Heart left ventricle (tissue), 13 donors: Measurements from ENCODE around the gene VSIG10.

Source experiments
- POLR2A ChIP-seq, 2 donors: fragments of 450-650 bp; IDR thresholded peaks; one replicate each; pipeline ENCODE4 v1.6.1; 2017; ENCODE audit warnings: antibody characterized with exemption in 2 of 2, mild to moderate bottlenecking in 2 of 2, moderate library complexity in 2 of 2
- TF ChIP-seq, protein P1 (sequence below), 12 donors: fragments of 200-600 bp; sonication (generic) in 4 of 12; IDR thresholded peaks; one replicate each; pipeline versions ENCODE4 v1.5.0 to v1.8.0; 2018 to 2022; ENCODE audit warnings: antibody characterized with exemption in 12 of 12, mild to moderate bottlenecking in 5 of 12
- donor health status: ischemic (EF 13 %, LVEDD 7.1; RV severe dilation, severe dysfunction).
- donor health status: DM: no; HTN: yes; CAD: no.
- donor health status: DM: no; HTN: no; CAD: no.
- donor health status: ischemic (EF 25% LVEDD 6.9; RV normal size, moderate dysfunction).
- donor health status: ischemic (EF 25% LVEDD 5.7; RV mildly dilated, moderate dysfunction).
- donor health status: ischemic (EF 35%, LVEDD 5.7; RV mildly dilated, moderate dysfunction).
- donor health status: nonischemic (EF 11% LVEDD 7.7; RV severe dilation, severe dysfunction).
- donor health status: DM: yes; HTN: yes; CAD: no.
- donor health status: PGD.
- donor health status: ischemic (EF 29% LVEDD 5.4; RV normal size, mild dysfunction).
- donor health status: nonischemic (EF 23%, LVEDD 6.1; RV moderate dilation, normal function).

GRCh38 chr12:118050972-118051910 lies 52.6 kb downstream of the VSIG10 start:
- TF ChIP-seq, protein P1, sequence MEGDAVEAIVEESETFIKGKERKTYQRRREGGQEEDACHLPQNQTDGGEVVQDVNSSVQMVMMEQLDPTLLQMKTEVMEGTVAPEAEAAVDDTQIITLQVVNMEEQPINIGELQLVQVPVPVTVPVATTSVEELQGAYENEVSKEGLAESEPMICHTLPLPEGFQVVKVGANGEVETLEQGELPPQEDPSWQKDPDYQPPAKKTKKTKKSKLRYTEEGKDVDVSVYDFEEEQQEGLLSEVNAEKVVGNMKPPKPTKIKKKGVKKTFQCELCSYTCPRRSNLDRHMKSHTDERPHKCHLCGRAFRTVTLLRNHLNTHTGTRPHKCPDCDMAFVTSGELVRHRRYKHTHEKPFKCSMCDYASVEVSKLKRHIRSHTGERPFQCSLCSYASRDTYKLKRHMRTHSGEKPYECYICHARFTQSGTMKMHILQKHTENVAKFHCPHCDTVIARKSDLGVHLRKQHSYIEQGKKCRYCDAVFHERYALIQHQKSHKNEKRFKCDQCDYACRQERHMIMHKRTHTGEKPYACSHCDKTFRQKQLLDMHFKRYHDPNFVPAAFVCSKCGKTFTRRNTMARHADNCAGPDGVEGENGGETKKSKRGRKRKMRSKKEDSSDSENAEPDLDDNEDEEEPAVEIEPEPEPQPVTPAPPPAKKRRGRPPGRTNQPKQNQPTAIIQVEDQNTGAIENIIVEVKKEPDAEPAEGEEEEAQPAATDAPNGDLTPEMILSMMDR (IDR thresholded peaks at IDR 0.05) = no peak
- TF ChIP-seq POLR2A (IDR thresholded peaks at IDR 0.05) = no peak
